Loucy (cell line): Measurements from ENCODE around the gene NRF1.

ENCODE experiments used
- H2AFZ ChIP-seq: fragments of 200-600 bp; sonication (generic); 2 replicates; pipeline ENCODE4 v1.6.0; 2016; ENCODE audit warnings: antibody characterized with exemption, mild to moderate bottlenecking, low read length, moderate library complexity
- H3F3A ChIP-seq: fragments of 200-600 bp; 2 replicates; pipeline ENCODE4 v1.6.0; 2016; ENCODE audit warnings: antibody characterized with exemption, low read depth, mild to moderate bottlenecking
- H3K27me3 ChIP-seq: fragments of 200-600 bp; sonication (generic); 2 replicates; pipeline ENCODE4 v1.6.1; 2014; ENCODE audit warnings: low read length, mild to moderate bottlenecking; ENCODE audit not compliant: insufficient read depth, poor library complexity, severe bottlenecking
- H3K36me3 ChIP-seq: fragments of 200-600 bp; sonication (generic); 2 replicates; pipeline ENCODE4 v1.6.1; 2016; ENCODE audit warnings: low read length; ENCODE audit not compliant: insufficient read depth
- H3K4me1 ChIP-seq: fragments of 200-600 bp; sonication (generic); 2 replicates; pipeline ENCODE4 v1.5.1; 2014; ENCODE audit warnings: low read length, mild to moderate bottlenecking; ENCODE audit not compliant: insufficient read depth, poor library complexity, severe bottlenecking
- H3K4me2 ChIP-seq: fragments of 200-600 bp; sonication (generic); 2 replicates; pipeline ENCODE4 v1.6.0; 2014; ENCODE audit warnings: antibody characterized with exemption, low read length, low read depth, mild to moderate bottlenecking; ENCODE audit not compliant: poor library complexity, severe bottlenecking
- H3K4me3 ChIP-seq: fragments of 200-600 bp; sonication (generic); 2 replicates; pipeline ENCODE4 v1.5.1; 2014; ENCODE audit warnings: low read length, mild to moderate bottlenecking, mixed read lengths; ENCODE audit not compliant: poor library complexity, severe bottlenecking
- H3K79me2 ChIP-seq: fragments of 200-600 bp; sonication (generic); 2 replicates; pipeline ENCODE4 v1.6.1; 2014; ENCODE audit warnings: low read length; ENCODE audit not compliant: insufficient read depth
- H3K9ac ChIP-seq: fragments of 200-600 bp; sonication (generic); 2 replicates; pipeline ENCODE4 v1.6.0; 2014; ENCODE audit warnings: mild to moderate bottlenecking, low read depth, low read length, moderate library complexity; ENCODE audit not compliant: poor library complexity, severe bottlenecking
- H3K9me2 ChIP-seq: fragments of 200-600 bp; sonication (generic); replicated peaks from 2 replicates; pipeline ENCODE4 v1.6.1; 2016; ENCODE audit warnings: low read depth, low read length, mixed read lengths
- H3K9me3 ChIP-seq: fragments of 200-600 bp; sonication (generic); 2 replicates; pipeline ENCODE4 v1.6.1; 2014; ENCODE audit warnings: mild to moderate bottlenecking, antibody characterized with exemption, low read length, low read depth; ENCODE audit not compliant: insufficient read depth
- H4K20me1 ChIP-seq: fragments of 200-600 bp; sonication (generic); 2 replicates; pipeline ENCODE4 v1.6.0; 2014; ENCODE audit warnings: antibody characterized with exemption, low read length, mild to moderate bottlenecking; ENCODE audit not compliant: insufficient read depth, poor library complexity, severe bottlenecking
- CTCF ChIP-seq: fragments of 200-600 bp; sonication (generic); conservative IDR thresholded peaks from 2 replicates; pipeline ENCODE4 v1.5.1; 2014; ENCODE audit warnings: mild to moderate bottlenecking, antibody characterized with exemption, low read length
- EZH2phosphoT487 ChIP-seq: fragments of 200-600 bp; IDR thresholded peaks from 2 replicates; pipeline ENCODE4 v1.6.1; 2018; ENCODE audit warnings: antibody characterized with exemption, mild to moderate bottlenecking, moderate library complexity, borderline replicate concordance

The NRF1 gene

GRCh38 chr7:129678606-129679005 is 67.1 kb downstream of the NRF1 start:
- H3K9me2 ChIP-seq: no peaks in the 10 kb centered on the region
- no peaks in the 10 kb centered on the region for H3K27me3 ChIP-seq
- H3K36me3 ChIP-seq: peaks cover 55% of the 10 kb centered on the region
- H3K4me3 ChIP-seq: no peak overlapping the region
- no peaks in the 10 kb centered on the region for H3F3A ChIP-seq
- peaks cover 8% of the 10 kb centered on the region; the same call in 1 of the 2 replicates for H3K9me3 ChIP-seq
- no peaks in the 10 kb centered on the region for H3K4me1 ChIP-seq
- no peak overlapping the region for H3K4me2 ChIP-seq
- no peak overlapping the region for H2AFZ ChIP-seq
- no peaks in the 10 kb centered on the region for H3K79me2 ChIP-seq
- no peak for TF ChIP-seq CTCF
- no peak for TF ChIP-seq EZH2phosphoT487
- no peaks in the 10 kb centered on the region for H4K20me1 ChIP-seq
- H3K9ac ChIP-seq: no peak overlapping the region

DNA sequence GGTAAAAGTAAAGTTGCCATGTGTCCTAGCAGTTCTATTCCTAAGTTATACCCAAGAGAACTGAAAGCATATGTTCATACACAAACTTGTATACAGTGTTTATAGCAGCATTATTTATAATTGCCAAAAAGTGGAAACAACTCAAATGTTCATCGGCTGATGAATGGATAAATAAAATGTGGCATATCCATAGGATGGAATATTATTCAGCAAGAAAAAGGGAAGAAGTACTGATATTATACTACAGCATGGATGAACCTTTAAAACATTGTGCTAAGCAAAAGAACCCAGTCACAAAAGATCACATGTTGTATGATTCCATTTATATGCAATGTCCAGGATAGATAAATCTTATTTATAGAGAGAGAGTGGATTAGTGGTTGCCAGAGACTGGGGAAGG is 68.9 kb downstream of the NRF1 start:
- Histone ChIP-seq H3K36me3 (peaks cover 48% of the 10 kb centered on the region), H3K4me3 (no peak overlapping the region)

DNA sequence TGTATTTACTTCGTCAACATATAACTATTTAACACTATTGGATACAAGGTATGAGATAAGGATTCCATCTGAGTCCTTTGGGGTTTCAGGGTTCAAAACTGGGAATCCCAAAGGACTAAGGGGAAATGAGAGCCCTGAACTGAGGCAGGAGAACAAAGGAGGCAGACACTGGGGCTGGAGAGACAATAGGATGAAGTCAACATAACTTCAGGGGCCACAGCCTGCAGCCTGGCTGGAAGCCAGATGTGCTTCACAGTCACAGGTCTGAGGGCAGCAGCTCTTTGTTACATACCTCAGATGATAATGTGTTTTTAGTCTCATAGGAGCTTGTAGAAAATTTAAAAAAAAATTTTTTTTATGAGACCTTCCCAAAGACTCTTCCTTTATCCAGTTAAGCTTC is 73.3 kb downstream of the NRF1 start:
- Histone ChIP-seq H3K36me3 (peaks cover 25% of the 10 kb centered on the region), H3F3A (no peaks in the 10 kb centered on the region), H3K4me3 (no peak overlapping the region), H3K9me2 (no peaks in the 10 kb centered on the region), H3K79me2 (no peaks in the 10 kb centered on the region), H4K20me1 (no peaks in the 10 kb centered on the region), H2AFZ (no peak overlapping the region), H3K27me3 (no peaks in the 10 kb centered on the region), H3K4me1 (no peaks in the 10 kb centered on the region), H3K9me3 (no peaks in the 10 kb centered on the region), H3K9ac (no peak overlapping the region), H3K4me2 (no peak overlapping the region)
- no peak for TF ChIP-seq CTCF
- TF ChIP-seq EZH2phosphoT487: no peak

More for the DNA sequence above, 68.9 kb downstream of the NRF1 start:
- TF ChIP-seq CTCF (no peak), EZH2phosphoT487 (no peak)
- H3K9me2 ChIP-seq: no peaks in the 10 kb centered on the region
- no peak overlapping the region for H3K9ac ChIP-seq
- peaks cover 4% of the 10 kb centered on the region; the same call in 1 of the 2 replicates for H3K9me3 ChIP-seq
- H2AFZ ChIP-seq: no peak overlapping the region
- H3K4me2 ChIP-seq: no peak overlapping the region
- H3K79me2 ChIP-seq: no peaks in the 10 kb centered on the region
- no peaks in the 10 kb centered on the region for H3K4me1 ChIP-seq
- H4K20me1 ChIP-seq: no peaks in the 10 kb centered on the region
- H3F3A ChIP-seq: no peaks in the 10 kb centered on the region
- H3K27me3 ChIP-seq: no peaks in the 10 kb centered on the region
